GM19372 (cell line): ENCODE measurements around the gene PAQR5.
"Not testable (repeated sequence)": the region's sequence is repeated elsewhere in the genome, so short reads cannot be mapped to it uniquely, and the experiment has no call there.

ENCODE experiments used
- ATAC-seq: cut with Tn5 transposase; IDR thresholded peaks from one replicate; pipeline ENCODE4 v1.9.1; 2021; ENCODE audit warnings: mild to moderate bottlenecking, low read depth, moderate library complexity; ENCODE audit not compliant: unreplicated experiment

PAQR5 gene

DNA sequence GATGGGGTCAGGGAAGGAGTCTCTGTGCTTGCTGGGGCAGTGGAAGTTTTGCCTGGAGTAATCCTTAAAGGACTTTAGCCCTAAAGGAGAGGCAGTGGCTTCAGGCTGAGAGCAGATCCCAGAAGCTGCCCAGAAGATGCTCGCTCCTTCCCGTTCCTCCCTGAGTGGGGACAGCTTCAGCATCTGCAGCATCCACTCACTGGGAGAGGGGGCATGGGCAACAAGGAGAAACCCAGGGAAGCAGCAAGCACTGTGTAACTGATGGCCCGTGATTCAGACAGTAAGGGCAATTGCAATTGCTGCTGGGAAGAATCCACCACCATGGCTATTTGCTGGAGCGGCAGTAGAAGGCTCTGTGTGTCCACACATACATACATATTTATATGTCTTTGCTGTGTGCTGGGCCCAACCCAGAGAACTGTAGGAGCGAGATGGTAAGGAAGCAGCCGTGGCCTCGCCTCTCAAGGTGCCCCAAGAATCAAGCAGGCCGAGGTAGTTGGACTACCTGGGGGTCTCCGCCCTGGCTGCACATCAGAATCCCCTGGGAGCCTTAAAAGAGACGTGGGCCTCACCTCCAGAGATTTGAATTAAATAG is 5.8 kb upstream of the PAQR5 start:
- ATAC-seq = no peak

DNA sequence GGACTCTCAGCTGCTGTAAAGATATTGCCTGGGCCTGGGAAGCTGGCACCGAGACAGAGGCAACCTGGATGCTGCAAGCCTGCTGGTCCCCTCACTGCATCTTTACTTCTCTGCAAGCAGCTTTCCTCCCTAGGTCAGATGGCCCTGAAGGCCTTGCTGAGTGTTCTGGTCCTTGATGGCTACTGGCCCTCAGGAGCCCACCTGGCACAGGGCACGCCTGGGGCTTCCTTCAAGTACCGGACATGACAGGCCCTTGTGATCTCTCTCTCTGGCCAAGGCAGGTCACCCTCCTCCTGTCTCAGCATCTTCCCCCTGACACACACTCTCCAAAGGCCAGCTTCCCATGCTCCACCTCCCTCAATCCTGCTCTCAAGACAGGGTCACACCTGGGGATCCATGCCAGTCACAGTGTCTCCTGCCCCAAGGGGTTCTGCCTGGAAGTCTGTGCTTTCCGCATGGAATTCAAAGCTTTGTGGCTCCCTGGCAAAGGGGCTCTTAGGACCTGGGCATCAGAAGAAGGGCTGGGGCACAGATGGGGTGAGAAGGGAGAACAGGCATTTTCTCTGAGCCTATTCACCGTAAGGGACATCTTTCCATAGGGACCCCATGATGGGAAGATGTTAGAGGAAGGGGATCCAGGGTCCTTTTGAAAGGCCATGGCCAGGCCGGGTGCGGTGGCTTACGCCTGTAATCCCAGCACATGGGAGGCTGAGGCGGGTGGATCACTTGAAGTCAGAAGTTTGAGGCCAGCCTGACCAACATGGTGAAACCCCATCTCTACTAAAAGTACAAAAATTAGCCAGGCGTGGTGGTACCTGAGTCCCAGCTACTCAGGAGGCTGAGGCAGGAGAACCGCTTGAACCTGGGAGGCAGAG is 4.7 kb upstream of the PAQR5 start:
- ATAC-seq = no peak

DNA sequence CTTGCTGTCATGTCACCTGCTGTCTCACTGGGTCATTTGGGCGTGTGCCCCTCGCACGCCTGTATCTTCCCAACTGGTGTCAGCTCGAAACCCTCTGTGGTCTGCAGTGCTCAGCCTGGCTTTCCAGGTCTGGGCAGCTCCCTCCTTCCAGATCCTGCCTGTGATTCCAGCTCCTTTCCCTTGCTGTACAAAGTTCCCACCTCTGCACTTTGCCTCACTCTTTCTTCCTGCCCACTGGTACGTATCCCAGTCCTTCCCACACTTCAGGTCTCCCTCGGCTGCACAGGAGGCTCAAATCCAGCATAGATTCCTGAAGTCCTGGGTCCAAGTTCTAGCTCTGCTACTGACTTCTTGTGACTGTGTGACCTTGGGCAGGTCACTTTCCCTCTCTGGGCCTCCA is 2.1 kb upstream of the PAQR5 start:
- ATAC-seq = no peak

DNA sequence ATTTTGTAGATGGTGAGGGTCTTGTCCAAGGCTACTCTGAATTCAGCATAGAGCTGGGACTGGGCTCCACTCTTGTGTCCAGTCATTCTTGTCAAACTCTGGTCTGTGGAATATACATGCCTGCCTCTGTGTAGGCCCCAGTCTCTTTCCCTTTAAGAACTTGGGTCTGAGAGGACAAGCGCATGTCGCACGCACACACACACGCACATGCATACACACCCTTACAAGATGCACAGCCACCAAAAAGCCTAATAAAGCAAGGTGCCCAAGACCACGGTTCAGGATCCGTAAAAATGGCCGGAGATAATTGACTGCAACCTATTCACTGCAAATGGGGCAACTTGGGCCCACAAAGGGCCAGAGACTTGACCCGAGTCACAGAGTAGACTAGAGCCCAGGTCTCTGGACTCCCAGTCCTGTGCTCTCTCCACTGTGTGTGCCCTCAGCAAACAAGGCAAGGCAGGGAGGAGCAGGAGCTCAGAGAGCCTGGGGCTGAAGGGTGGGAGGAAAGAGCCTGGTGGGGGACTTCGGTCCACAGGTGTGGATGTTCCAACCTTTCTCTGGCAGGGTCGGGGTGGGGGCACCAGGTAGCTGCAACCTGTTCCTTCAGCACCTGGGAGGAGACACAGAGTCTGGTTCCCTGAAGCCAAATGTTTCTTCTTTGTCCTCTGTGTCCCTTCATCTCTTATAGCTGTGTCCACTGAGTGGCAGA is 914 bp upstream of the PAQR5 start:
- ATAC-seq = no peak

DNA sequence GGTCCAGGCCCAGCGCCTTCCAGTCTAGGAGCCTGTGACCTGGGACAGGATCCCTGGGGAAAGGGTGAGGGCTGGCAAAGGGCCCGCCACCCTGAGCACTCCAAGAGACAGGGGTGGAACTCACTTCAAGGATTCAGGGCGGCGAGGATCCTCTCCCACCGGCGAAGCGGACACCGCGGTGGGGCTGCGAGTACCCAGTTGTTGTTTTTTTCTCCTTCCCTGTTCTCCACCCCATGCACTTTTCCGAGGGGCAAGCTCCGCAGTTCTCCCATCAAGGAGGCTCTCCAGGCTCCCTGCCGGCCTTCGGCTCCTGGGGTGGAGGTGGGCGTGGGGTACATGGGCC is 387 bp upstream of the PAQR5 start:
- ATAC-seq = no peak

DNA sequence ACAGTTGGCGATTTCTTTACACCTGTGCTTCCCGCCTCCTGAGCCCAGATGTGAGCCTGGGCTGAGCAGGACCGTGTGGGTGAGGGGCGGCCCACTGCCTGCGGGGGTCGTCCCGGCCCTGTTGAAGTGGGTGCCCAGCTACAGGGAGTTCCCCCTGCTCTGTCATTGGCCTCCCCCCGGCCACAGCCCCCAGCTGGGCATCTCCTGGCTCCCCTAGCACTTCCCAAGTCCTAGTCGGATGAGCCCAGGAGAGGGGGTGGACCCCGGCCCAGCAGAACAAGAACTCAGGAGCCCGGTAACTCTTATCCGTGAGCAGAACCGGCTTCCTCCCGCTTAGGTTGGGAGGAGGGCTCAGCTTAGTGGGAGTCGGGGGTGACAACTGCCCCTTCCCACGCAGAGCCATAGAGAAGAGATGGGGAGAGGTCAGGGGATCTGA is 757 bp downstream of the PAQR5 start:
- ATAC-seq = no peak

DNA sequence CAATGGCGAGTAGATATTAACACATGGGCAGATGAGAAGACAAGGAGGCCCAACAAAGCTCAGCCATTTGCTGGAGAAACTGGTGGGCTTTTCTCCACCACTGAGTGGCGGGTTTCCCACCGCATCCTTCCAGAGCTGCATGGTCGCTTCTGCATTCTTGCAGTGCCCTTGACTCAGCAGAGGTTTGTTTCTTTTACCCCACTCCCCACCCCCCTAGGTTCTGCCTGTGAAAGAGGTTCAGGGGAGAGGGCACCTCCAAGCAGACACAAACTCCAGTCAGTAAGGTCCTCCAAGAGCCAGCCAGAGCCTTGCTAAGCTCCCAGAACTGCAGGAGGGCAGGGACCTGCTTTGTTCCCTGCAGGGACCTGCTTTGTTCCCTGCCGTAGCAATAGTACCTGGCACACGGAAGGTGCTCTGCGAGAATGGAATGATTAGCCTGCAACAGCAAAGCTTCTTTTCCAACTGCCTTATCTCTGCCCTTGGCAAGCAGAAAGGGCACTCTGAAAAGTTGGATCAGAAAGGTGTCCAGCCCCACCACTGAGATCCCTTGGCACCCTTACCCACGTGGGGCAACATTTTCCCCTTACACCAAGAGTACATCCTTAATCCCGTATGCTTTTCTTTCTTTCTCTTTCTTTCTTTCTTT is 1.4 kb downstream of the PAQR5 start:
- ATAC-seq = no peak

DNA sequence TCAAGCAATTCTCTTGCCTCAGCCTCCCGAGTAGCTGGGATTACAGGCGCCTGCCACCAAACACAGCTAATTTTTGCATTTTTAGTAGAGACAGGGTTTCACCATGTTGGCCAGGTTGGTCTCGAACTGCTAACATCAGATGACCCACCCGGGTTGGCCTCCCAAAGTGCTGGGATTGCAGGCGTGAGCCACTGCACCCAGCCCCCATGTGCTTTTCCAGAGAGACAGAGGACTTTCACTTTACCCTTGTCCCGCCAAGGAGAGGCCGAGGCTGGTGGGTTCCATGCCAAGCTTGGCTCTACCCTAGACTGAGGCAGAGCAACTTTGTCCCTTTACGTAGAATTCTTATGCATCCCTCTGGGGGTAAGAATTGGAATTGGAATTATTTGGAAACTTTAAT is 2.4 kb downstream of the PAQR5 start:
- not testable (repeated sequence) for ATAC-seq

DNA sequence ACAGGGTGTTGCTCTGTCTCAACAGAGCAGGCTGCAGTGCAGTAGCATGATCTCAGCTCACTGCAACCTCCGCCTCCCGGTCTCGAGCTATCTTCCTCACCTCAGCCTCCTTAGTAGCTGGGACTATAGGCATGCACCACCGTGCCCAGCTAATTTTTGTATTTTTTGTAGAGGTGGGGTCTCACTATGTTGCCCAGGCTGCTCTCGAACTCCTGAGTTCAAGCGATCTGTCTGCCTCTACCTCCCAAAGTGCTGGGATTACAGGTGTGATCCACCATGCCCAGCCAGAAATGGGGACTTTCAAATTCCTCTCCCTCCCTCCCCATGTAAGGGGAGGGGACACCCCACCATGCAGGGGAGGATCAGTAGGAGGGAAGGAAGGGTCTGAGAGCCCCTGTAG is 3.4 kb downstream of the PAQR5 start:
- ATAC-seq = not testable (repeated sequence)

DNA sequence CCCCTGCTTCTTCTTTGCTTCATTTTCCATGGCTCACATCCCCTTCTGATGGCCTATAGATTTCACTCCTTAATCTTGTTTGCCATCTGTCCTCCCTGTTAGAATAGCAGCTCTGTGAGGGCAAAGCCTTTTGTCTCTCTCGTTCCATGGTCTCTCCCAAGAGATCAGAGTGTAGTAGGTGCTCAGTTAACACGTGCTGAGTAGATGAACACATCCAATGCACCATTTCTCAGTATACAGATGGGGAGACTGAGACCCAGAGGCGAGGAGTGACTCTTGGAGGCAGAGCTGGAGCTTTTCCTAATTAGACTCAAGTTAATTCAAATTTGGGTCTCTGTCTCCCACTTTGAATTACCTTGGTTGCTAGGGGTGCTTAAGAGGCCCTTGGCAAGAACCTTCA is 4.2 kb downstream of the PAQR5 start:
- ATAC-seq = no peak

DNA sequence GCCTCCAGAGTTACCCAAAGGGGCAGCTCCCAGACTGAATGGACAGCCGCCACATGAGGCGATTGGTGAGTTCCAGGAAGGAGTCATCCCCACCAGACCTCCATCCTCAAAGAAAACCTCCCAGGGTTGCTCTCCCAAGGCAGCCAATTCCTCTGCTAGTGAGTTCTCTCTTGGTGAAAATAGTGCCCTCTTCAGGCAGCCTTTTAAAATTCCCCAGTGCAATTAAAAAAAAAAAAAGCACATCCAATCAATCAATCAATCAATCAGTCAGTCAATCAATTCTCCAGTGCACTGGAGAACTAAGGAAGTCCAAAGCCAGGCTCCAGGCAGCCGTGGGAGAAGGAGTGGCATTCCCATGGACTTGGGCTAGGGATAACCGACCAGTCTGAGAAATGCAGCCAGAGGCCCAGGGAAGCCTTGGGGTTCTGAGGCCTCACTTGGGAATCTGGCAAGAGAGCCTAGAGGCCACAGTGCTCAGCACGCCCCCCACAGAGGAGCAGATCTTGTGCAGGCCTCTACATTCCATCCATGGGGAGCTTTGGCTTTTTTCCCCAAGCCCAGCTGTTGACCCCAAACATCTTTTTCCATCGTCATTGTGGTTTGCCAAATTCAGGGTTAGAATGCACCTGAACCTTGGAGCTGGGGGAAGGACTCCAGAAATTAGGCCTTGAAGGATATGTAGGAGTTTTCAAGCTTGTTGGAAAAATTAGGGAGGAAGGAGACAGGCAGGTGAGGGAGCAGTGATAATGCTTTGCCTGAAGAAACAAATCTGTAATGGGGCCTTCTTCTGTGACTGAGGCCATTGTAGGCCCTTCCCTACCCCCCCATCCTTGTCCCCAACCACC is 4.8 kb downstream of the PAQR5 start:
- ATAC-seq = no peak

DNA sequence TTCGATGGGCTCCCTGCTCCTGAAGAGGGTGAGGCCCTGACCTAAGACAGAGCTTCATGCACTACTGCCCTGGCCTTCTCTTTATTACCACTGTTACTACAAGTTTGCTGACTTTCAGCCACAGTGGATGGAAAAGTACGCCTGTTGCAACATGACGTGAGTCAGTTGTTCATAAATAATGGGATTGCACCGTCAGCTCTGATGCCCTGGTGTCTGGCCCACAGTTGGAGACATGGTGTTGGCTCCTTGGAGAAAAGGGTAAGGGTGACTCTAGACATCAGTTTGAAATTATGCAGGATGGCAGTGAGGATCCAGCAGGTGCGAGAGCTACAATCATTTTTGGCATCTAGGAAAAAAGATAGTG is 5.5 kb downstream of the PAQR5 start:
- no peak for ATAC-seq

DNA sequence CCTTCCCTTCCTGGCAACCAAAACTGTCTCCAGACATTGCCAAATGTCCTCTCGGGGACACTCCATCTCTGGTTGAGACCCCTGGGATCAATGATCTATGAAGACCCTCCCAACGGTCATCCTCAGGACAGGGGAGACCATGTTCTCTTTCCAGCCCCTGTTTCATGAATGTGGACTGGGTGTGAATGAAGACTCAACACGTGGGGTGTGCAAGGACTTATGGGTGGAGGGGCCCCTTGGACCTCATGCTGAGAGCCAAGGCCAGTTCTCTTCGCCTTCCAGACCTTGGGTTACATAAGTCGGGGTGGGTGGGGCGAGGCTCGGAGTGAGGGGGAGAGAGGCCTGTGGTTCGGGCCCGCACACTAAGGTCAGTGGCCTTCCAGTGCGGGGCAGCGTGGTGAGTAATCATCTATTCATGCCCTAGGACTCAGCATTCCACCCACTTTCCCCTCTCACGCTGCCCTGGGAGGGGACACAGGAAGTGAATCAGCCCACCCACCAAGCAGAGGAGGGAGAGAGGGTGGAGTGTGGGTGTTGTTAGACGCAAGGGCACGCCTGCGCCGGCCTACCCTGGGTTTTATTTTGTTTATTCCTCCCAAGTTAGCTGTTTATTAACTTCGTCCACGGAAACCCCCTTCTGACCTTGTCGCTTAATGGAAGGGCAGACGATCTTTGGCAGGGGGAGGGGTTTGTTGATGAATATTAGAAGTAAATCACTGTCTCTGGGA is 6.7 kb downstream of the PAQR5 start:
- ATAC-seq = no peak

DNA sequence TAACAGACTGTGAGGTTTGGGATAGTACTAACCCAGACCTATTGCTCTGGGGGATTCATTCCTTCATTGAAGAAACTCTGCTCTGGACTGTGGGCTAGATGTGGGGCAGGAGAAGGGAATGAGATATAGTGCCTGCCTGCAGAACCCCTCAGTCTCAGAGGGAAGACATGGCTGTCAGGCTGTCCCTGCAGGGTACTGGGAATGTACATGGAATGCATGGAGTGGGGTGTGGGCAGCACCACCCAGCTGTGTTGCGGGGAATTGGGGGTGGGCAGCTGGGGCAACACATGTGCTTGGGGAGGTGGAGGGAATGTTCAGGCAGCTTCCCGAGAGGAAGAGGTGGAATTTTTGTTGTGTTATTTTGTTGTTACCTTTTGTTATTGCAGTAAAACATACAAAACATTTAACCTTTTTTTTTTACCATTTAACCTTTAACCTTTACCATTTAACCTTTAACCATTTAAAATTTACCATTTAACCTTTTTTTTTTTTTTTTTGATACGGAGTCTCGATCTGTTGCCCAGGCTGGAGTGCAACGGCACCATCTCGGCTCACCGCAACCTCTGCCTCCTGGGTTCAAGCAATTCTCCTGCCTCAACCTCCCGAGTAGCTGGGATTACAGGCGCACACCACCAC is 7.3 kb downstream of the PAQR5 start:
- ATAC-seq = no peak

DNA sequence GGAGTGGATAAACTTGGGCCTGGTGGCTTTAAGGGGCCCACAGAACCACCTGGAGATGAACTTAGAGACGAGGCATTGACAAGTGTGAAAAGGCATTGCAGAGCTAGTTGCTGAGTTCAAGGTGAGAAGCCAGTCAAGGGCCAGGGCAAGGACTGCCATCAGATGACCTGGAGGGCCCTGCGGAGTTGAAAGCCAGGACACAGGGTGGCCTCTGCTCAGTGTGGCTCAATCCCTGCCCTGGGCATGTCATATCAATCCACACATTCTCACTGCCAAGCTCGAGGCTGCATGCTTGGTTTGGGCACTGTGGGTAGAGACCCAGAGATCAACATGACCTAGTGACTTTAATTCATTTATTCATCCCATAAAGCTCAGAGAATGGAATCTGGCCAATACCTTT is 9.2 kb downstream of the PAQR5 start:
- no peak for ATAC-seq

DNA sequence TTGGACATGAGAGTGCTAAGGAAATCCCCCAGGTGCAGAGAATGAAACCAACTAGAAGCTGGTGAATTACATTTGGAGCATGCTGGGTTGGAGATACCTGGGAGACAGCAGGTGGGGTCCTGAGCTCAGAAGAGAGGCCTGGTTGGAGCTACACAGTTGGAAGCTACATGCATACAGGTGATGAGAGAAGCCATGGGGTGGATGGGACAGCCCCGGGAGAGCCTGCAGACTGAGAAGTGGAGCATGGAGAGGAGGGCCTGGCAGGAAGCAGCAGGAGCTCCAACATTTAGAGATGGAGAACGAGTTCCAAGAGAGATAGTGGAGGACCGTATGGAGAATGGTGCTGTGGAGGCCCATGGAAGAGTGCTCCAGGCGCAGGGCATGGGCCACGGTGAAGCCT is 10.2 kb downstream of the PAQR5 start:
- ATAC-seq = no peak

DNA sequence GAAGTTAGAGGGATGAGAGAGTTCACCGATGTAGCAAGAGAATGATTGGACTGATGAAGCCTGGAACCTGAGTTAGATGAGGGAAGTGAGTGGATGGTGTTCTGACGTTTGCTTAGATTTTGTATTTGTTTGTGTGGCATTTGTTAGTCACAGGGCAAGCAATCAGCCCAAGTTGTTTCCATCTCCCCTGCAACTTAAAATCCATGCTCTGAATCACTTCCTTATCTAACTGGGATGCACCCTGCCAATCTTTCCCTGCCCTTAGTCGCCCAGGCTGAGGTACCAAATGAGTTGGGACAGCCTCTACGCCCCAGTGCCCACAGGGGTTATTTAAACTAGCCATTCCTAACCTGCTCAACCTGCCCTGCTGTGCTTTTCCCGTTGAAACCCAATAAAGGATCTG is 12.6 kb downstream of the PAQR5 start:
- ATAC-seq = no peak

DNA sequence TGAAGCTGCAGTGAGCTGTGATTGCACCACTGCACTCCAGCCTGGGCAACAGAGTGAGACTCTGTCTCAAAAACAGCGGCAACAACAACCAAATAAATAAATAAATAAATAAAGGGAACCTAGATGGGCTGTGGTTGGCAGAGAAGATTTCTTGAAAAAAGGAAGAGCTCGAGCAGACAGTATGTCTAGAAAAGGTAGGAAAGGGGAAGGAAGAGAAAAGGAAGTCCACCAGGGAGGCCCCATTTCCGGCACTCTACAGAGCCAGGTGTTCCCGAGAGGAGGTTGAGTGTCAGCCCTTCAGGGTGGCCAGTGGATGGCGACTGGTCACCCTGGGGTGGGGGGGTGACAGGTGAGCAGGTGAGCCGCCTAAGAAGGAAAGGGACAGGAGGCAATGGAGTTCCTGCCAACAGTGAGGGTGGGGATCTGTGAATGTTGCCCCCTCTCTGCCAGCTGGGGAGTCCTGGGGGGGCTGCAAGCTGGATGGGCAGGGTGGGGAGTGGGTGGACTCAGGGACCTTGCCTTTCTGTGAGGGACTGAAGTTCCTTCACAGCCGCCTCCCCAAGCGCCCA is 14.8 kb downstream of the PAQR5 start:
- no peak for ATAC-seq

DNA sequence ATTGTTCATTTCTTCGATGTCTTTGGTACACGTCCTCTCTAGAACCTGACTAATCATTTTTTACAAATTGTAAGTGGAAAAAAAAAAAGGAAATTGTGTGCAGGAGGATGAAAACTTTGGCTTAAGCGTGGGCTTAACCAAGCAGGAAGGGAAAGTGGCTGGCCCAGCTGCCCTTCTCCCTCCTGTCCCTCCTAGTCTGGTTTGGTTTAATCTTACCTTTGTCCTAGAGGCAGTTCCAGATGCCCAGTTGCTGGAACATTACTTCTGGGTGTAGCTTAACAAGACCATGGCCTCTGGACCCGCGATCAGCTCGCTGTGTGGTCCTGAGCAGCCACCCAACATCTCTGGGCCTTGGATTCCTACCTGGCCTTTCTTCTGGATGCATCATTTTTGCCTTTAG is 15.4 kb downstream of the PAQR5 start:
- ATAC-seq = no peak
